GM12878 (cell line): Measurements from ENCODE around the gene CDR2. TPM values are rescaled to one million over a fixed set of nuclear protein-coding genes. Genes with fewer than 3 reads are reported as not detected.

Experiments used
- ATAC-seq: fragments of 200-7000 bp; cut with Tn5 transposase; 3 replicates; pipeline ENCODE4 v1.9.1; 2020; ENCODE audit warnings: mild to moderate bottlenecking, moderate library complexity
- BruUV-seq: library from RNA; stranded (reverse); fragments of 400-500 nt; replicated peaks from 2 replicates; lab custom pipeline; 2021; lab: Mats Ljungman, UMichigan
- CTCF ChIA-PET: fragments of 300-600 bp; sonication (Branson Sonifier 250); formaldehyde crosslinking; extraction: SDS; loops from one replicate; lab custom pipeline; 2021; ENCODE audit warnings: inconsistent platforms; lab: Yijun Ruan, JAX
- POLR2A ChIA-PET: fragments of 350-600 bp; formaldehyde crosslinking; extraction: SDS; loops from one replicate; lab custom pipeline; 2021; ENCODE audit warnings: inconsistent platforms; lab: Charles Lee
- RAD21 ChIA-PET: fragments of 300-600 bp; sonication (Branson Sonifier 250); formaldehyde crosslinking; loops from one replicate; lab custom pipeline; 2023; ENCODE audit warnings: antibody characterized with exemption; ENCODE audit not compliant: unreplicated experiment; lab: Charles Lee
- SMC1A ChIA-PET: fragments of 300-600 bp; sonication (Branson Sonifier 250); formaldehyde crosslinking; loops from one replicate; lab custom pipeline; 2023; ENCODE audit not compliant: unreplicated experiment, uncharacterized antibody; lab: Charles Lee
- DNase-seq: peaks from one replicate; pipeline ENCODE4 v3.0.0-alpha.2; 2011; ENCODE audit warnings: low read depth, low spot score
- FAIRE-seq: peaks from 3 replicates; lab custom pipeline; 2011; peaks lifted over from hg19 to GRCh38; lab: Jason Lieb, UNC
- H2AFZ ChIP-seq: 2 replicates; pipeline ENCODE4 v1.6.0; 2011; ENCODE audit warnings: low read depth, low read length, control low read depth; ENCODE audit not compliant: control insufficient read depth
- H3K27ac ChIP-seq: 2 replicates; pipeline ENCODE4 v1.5.1; 2011; ENCODE audit warnings: control low read depth; ENCODE audit not compliant: control insufficient read depth, insufficient read depth
- H3K27me3 ChIP-seq, 2 experiments: replicated peaks in 1 of 2; 2 replicates each; pipeline versions ENCODE4 v1.6.0 to v1.6.1; 2011; ENCODE audit warnings: low read length in 1 of 2; ENCODE audit not compliant: control insufficient read depth in 2 of 2, insufficient read depth in 2 of 2
- H3K36me3 ChIP-seq, 2 experiments: 2 replicates each; pipeline ENCODE4 v1.5.1; 2011; ENCODE audit warnings: low read length in 1 of 2; ENCODE audit not compliant: control insufficient read depth in 2 of 2, insufficient read depth in 2 of 2
- H3K4me1 ChIP-seq: 2 replicates; pipeline ENCODE4 v1.6.1; 2011; ENCODE audit warnings: mild to moderate bottlenecking, low read length, moderate library complexity, mixed read lengths; ENCODE audit not compliant: control insufficient read depth, insufficient read depth
- H3K4me2 ChIP-seq: 2 replicates; pipeline ENCODE4 v1.6.0; 2011; ENCODE audit warnings: control low read depth; ENCODE audit not compliant: control insufficient read depth, insufficient read depth
- H3K4me3 ChIP-seq: fragments of 200-600 bp; sonication (generic); 2 replicates; pipeline ENCODE4 v1.5.1; 2016
- H3K79me2 ChIP-seq: 2 replicates; pipeline ENCODE4 v1.6.0; 2011; ENCODE audit warnings: low read length; ENCODE audit not compliant: control insufficient read depth, insufficient read depth
- H3K9ac ChIP-seq: 2 replicates; pipeline ENCODE4 v1.8.0; 2011; ENCODE audit warnings: low read length, control low read depth, mixed read lengths; ENCODE audit not compliant: control insufficient read depth, insufficient read depth
- H3K9me3 ChIP-seq: replicated peaks from 3 replicates; pipeline ENCODE4 v1.5.1; 2011; ENCODE audit warnings: mild to moderate bottlenecking, low read length; ENCODE audit not compliant: control insufficient read depth, insufficient read depth
- H4K20me1 ChIP-seq: 2 replicates; pipeline ENCODE4 v1.6.0; 2011; ENCODE audit not compliant: control insufficient read depth, insufficient read depth
- BRCA1 ChIP-seq: IDR thresholded peaks from 2 replicates; pipeline ENCODE4 v1.6.1; 2011; ENCODE audit warnings: low read depth, low read length, improper control_type of control experiment
- JUNB ChIP-seq: IDR thresholded peaks from 2 replicates; pipeline ENCODE4 v1.6.1; 2016; ENCODE audit warnings: antibody characterized with exemption, mild to moderate bottlenecking
- LARP7 ChIP-seq: fragments of 450-650 bp; IDR thresholded peaks from 2 replicates; pipeline ENCODE4 v1.6.1; 2017; ENCODE audit warnings: mild to moderate bottlenecking
- NBN ChIP-seq: fragments of 450-650 bp; IDR thresholded peaks from 2 replicates; pipeline ENCODE4 v1.6.1; 2016
- SIN3A ChIP-seq: IDR thresholded peaks from 2 replicates; pipeline ENCODE4 v1.6.1; 2012; ENCODE audit warnings: low read depth, low read length, improper control_type of control experiment
- TBL1XR1 ChIP-seq: IDR thresholded peaks from 2 replicates; pipeline ENCODE4 v1.6.1; 2012; ENCODE audit warnings: low read depth, low read length, improper control_type of control experiment
- WGBS: methylation state at CpG from one replicate; pipeline ENCODE4 v1.1.6; 2016; ENCODE audit warnings: low lambda C conversion rate; ENCODE audit not compliant: insufficient replicate concordance, insufficient coverage; ENCODE audit errors: missing lambda C conversion rate; 5-methylcytosine and 5-hydroxymethylcytosine counted together
- in situ Hi-C: fragments of 300-500 bp; cut with MboI; formaldehyde crosslinking; loops from 9 replicates; pipeline ENCODE4 v1.14.3; 2018; ENCODE audit warnings: mixed read lengths
- intact Hi-C: fragments of 100-400 bp; cut with micrococcal nuclease; formaldehyde crosslinking; loops from one replicate; pipeline ENCODE4 v1.14.2; 2022; ENCODE audit not compliant: unreplicated experiment
- polyA plus RNA-seq, 11 experiments: library from polyadenylated mRNA; depleted of rRNA in 4 of 11; unstranded in 6 of 11; stranded (reverse) in 5 of 11; fragments of >200 nt; fragmentation: Nextera tagmentation in 4 of 11; fragmentation: Illumina TruSeq in 1 of 11; extraction: Ambion mirVana in 4 of 11; extraction: Trizol in 1 of 11; gene quantifications; 1 replicate in 1 of 11; 2 replicates in 10 of 11; pipeline versions ENCODE4 v1.2.1 to v1.2.3, GENCODE V29; 2011 to 2016; ENCODE audit warnings: inconsistent platforms in 2 of 11, missing spikeins in 2 of 11, low read depth in 1 of 11
- total RNA-seq, 4 experiments: library from RNA; depleted of rRNA in 3 of 4; stranded (reverse); fragments of >200 nt in 3 of 4; fragmentation: Illumina TruSeq in 1 of 4; extraction: Trizol in 1 of 4; gene quantifications; 2 replicates each; pipeline versions ENCODE4 v1.2.1 to v1.2.3, GENCODE V29; 2013 to 2021
- TF ChIP-seq, protein P1 (sequence below): fragments of 450-650 bp; IDR thresholded peaks from 2 replicates; pipeline ENCODE4 v1.6.1; 2016; ENCODE audit warnings: mild to moderate bottlenecking, moderate library complexity, borderline replicate concordance
- TF ChIP-seq, protein P2 (sequence below): fragments of 450-650 bp; formaldehyde crosslinking; IDR thresholded peaks from 2 replicates; pipeline ENCODE4 v1.4.0; 2022; ENCODE audit warnings: mild to moderate bottlenecking, moderate library complexity
- TF ChIP-seq, protein P3 (sequence below): IDR thresholded peaks from 2 replicates; pipeline ENCODE4 v1.6.1; 2011; ENCODE audit warnings: low read depth, low read length, improper control_type of control experiment, borderline replicate concordance

Gene CDR2
- total and polyA plus RNA-seq, 10 of the 15 experiments (the other 5 are each of a cell fraction or from before 2014, with no cell fraction given) = 4.8 to 24.3 (median 19.2) TPM

DNA sequence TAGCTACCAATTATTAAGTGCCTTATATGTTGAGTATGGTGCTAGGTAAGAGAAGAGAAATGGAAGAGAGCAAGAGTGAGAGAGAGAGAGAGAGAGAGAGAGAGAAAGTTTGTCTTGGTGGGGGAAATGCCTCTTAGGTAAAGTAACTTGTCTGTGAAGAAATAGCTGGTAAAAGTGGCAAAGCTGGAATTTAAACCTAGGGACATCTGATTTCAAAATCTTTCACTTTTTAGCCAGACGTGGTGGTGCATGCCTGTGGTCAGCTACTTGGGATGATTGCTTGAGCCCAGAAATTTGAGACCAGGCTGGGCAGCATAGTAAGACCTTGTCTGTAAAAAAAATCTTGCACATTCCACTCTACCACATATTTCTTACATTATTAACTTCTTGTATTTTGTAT, 23.0 kb upstream of the CDR2 start (continued):
- TF ChIP-seq NBN = no peak

DNA sequence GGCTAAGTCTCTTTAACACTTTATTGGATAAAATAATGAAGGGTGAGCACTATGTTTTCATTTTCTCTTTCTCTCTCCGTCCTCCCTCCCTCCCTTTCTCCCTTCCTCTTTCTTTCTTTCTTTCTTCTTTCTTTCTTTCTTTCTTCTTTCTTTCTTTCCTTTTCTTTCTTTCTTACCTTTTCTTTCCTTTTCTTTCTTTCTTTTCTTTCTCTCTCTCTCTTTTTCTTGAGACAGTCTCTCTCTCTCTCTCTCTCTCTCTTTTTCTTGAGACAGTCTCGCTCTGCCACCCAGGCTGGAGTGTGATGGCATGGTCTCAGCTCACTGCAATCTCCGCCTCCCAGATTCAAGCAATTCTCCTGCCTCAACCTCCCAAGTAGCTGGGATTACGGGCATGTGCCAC, 21.5 kb upstream of the CDR2 start:
- POLR2A ChIA-PET = no interaction called here
- no peak overlapping the region for H2AFZ ChIP-seq
- FAIRE-seq = no peak

DNA sequence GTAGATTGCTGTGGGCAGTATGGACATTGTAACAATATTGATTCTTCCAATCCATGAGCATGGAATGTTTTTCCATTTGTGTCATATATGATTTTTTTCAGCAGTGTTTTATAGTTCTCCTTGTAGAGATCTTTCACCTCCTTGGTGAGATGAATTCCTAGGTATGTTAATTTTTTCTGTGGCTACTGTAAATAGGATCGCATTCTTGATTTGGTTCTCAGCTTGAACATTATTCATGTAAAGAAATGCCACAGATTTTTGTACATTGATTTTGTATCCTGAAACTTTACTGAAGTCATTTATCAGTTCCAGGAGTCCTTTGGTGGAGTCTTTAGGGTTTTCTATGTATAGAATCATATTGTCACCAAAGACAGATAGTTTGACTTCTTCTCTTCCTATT, 19.7 kb upstream of the CDR2 start:
- BruUV-seq = no TSS peak
- H3K79me2 ChIP-seq = no peaks in the 10 kb centered on the region
- ChIA-PET POLR2A (interaction anchor here (1.4 kb wide), 1 partner anchor 9 kb away, joined by 3 read pairs; no protein-coding TSS in a partner anchor), RAD21 (no interaction called here), CTCF (interaction anchor here (0.7 kb wide), 1 partner anchor 24 kb away, joined by 3 read pairs; no protein-coding TSS in a partner anchor), SMC1A (no interaction called here)
- no peak overlapping the region for H3K9ac ChIP-seq
- H3K27ac ChIP-seq = no peak overlapping the region
- FAIRE-seq = no peak
- 100% methylated on average over 1 of the region's 1 CpG for WGBS
- no peak for DNase-seq
- H3K4me3 ChIP-seq = no peak overlapping the region
- intact Hi-C loops (no loop called here), in situ Hi-C loops (no loop called here)
- no peaks in the 10 kb centered on the region for H3K9me3 ChIP-seq
- H4K20me1 ChIP-seq = no peaks in the 10 kb centered on the region
- no peak overlapping the region for H3K4me2 ChIP-seq
- no peak overlapping the region for H2AFZ ChIP-seq
- H3K36me3 ChIP-seq = no peaks in the 10 kb centered on the region
- H3K4me1 ChIP-seq = no peaks in the 10 kb centered on the region
- ATAC-seq = no peak
- no peaks in the 10 kb centered on the region for H3K27me3 ChIP-seq
- TF ChIP-seq, protein P1, sequence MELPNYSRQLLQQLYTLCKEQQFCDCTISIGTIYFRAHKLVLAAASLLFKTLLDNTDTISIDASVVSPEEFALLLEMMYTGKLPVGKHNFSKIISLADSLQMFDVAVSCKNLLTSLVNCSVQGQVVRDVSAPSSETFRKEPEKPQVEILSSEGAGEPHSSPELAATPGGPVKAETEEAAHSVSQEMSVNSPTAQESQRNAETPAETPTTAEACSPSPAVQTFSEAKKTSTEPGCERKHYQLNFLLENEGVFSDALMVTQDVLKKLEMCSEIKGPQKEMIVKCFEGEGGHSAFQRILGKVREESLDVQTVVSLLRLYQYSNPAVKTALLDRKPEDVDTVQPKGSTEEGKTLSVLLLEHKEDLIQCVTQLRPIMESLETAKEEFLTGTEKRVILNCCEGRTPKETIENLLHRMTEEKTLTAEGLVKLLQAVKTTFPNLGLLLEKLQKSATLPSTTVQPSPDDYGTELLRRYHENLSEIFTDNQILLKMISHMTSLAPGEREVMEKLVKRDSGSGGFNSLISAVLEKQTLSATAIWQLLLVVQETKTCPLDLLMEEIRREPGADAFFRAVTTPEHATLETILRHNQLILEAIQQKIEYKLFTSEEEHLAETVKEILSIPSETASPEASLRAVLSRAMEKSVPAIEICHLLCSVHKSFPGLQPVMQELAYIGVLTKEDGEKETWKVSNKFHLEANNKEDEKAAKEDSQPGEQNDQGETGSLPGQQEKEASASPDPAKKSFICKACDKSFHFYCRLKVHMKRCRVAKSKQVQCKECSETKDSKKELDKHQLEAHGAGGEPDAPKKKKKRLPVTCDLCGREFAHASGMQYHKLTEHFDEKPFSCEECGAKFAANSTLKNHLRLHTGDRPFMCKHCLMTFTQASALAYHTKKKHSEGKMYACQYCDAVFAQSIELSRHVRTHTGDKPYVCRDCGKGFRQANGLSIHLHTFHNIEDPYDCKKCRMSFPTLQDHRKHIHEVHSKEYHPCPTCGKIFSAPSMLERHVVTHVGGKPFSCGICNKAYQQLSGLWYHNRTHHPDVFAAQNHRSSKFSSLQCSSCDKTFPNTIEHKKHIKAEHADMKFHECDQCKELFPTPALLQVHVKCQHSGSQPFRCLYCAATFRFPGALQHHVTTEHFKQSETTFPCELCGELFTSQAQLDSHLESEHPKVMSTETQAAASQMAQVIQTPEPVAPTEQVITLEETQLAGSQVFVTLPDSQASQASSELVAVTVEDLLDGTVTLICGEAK = no peak
- TF ChIP-seq, protein P2, sequence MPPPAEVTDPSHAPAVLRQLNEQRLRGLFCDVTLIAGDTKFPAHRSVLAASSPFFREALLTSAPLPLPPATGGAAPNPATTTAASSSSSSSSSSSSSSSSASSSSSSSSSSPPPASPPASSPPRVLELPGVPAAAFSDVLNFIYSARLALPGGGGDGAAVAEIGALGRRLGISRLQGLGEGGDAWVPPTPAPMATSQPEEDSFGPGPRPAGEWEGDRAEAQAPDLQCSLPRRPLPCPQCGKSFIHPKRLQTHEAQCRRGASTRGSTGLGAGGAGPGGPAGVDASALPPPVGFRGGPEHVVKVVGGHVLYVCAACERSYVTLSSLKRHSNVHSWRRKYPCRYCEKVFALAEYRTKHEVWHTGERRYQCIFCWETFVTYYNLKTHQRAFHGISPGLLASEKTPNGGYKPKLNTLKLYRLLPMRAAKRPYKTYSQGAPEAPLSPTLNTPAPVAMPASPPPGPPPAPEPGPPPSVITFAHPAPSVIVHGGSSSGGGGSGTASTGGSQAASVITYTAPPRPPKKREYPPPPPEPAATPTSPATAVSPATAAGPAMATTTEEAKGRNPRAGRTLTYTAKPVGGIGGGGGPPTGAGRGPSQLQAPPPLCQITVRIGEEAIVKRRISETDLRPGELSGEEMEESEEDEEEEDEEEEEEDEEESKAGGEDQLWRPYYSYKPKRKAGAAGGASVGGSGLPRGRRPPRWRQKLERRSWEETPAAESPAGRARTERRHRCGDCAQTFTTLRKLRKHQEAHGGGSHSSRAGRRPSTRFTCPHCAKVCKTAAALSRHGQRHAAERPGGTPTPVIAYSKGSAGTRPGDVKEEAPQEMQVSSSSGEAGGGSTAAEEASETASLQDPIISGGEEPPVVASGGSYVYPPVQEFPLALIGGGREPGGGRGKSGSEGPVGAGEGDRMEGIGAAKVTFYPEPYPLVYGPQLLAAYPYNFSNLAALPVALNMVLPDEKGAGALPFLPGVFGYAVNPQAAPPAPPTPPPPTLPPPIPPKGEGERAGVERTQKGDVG = no peak
- TF ChIP-seq BRCA1 = no peak

More for the DNA sequence above, 21.5 kb upstream of the CDR2 start:
- no peak for TF ChIP-seq SIN3A
- TF ChIP-seq JUNB = no peak
- TF ChIP-seq LARP7 = no peak
- TF ChIP-seq, protein P3, sequence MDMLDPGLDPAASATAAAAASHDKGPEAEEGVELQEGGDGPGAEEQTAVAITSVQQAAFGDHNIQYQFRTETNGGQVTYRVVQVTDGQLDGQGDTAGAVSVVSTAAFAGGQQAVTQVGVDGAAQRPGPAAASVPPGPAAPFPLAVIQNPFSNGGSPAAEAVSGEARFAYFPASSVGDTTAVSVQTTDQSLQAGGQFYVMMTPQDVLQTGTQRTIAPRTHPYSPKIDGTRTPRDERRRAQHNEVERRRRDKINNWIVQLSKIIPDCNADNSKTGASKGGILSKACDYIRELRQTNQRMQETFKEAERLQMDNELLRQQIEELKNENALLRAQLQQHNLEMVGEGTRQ = no peak
- TF ChIP-seq TBL1XR1 = no peak
- no peak overlapping the region for H3K27ac ChIP-seq
- H3K4me1 ChIP-seq = no peaks in the 10 kb centered on the region
- intact Hi-C loops = no loop called here
- no peaks in the 10 kb centered on the region for H3K79me2 ChIP-seq
- ATAC-seq (no peak), DNase-seq (no peak)
- no peak overlapping the region for H3K9ac ChIP-seq
- BruUV-seq = no TSS peak
- H3K27me3 ChIP-seq = no peaks in the 10 kb centered on the region
- no peaks in the 10 kb centered on the region for H3K36me3 ChIP-seq
- in situ Hi-C loops = loop anchor here (5.0 kb wide), 1 partner anchor 49 kb away; no protein-coding TSS in a partner anchor
- H3K4me2 ChIP-seq = no peak overlapping the region
- no peaks in the 10 kb centered on the region for H4K20me1 ChIP-seq
- ChIA-PET RAD21 (no interaction called here), SMC1A (no interaction called here), CTCF (no interaction called here)
- no peaks in the 10 kb centered on the region for H3K9me3 ChIP-seq
- 93% methylated on average over 4 of the region's 4 CpGs for WGBS
- H3K4me3 ChIP-seq = no peak overlapping the region
